Measurements from ENCODE around the gene MROH2B. TPM values are rescaled to one million over a fixed set of nuclear protein-coding genes. Genes with fewer than 3 reads are reported as not detected.

MROH2B gene
- not detected in 5 replicates for total RNA-seq (2022; extraction: Qiagen RNA extraction; ENCODE audit: low read depth)

DNA sequence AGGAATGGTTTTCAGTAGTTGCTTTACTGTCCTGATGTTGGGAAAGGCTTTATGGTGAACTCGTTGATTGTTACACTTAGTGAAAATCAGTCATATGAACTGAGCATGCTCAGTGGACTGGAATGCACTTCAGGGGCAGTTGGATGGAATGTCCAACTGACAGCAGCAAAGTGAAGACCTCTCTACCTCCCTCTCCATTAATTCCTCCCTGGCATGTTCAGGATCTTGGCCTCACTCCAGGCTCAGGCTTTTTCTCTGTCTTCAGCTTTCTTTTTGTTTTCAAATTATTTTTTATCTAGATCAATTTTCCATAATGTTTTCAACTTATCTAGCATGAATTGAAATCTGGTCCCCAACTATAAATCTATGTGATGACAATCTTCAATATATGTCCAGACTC is at the start of gene MROH2B:
MROH2B (minus strand) TSS at position 101 of the 400 bp plus-strand sequence. CDS start 490 bp downstream, outside the sequence.

Other genes starting within 250 kb of the MROH2B start
- gene RPL37, start 236.1 kb downstream of the MROH2B start, total RNA-seq (2022; extraction: Qiagen RNA extraction; ENCODE audit: low read depth) = 2,694 to 3,305 TPM (median 2,740 TPM) in 5 replicates
- gene CARD6, start 230.0 kb downstream of the MROH2B start, total RNA-seq (2022; extraction: Qiagen RNA extraction; ENCODE audit: low read depth) = 3.4 to 4.7 TPM (median 4.2 TPM) in 5 replicates
- gene C7, start 161.8 kb downstream of the MROH2B start, total RNA-seq (2022; extraction: Qiagen RNA extraction; ENCODE audit: low read depth) = not detected in 5 replicates
- not detected in 5 replicates for gene C6, start 142.2 kb upstream of the MROH2B start, total RNA-seq (2022; extraction: Qiagen RNA extraction; ENCODE audit: low read depth)

All from A549 treated with RU486 at 1 μM for 4 hours (cell line).